Upper lobe of right lung (tissue), 1 donor: ENCODE measurements around the gene C2orf68. TPM values are rescaled to one million over a fixed set of nuclear protein-coding genes. Genes with fewer than 3 reads are reported as not detected.
"Not testable (repeated sequence)": the region's sequence is repeated elsewhere in the genome, so short reads cannot be mapped to it uniquely, and the experiment has no call there.

Experiments
- ATAC-seq: fragments of 200-7000 bp; cut with Tn5 transposase; one replicate; pipeline ENCODE4 v1.9.1; 2020; ENCODE audit warnings: mild to moderate bottlenecking, moderate library complexity
- DNase-seq: peaks from one replicate; pipeline ENCODE4 v3.0.0-alpha.2; 2020
- H3K27ac ChIP-seq: fragments of 200-600 bp; one replicate; pipeline ENCODE4 v1.8.0; 2022
- H3K27me3 ChIP-seq: fragments of 200-600 bp; one replicate; pipeline ENCODE4 v1.8.0; 2022; ENCODE audit warnings: mild to moderate bottlenecking
- H3K36me3 ChIP-seq: fragments of 200-600 bp; one replicate; pipeline ENCODE4 v1.8.0; 2022
- H3K4me1 ChIP-seq: fragments of 200-600 bp; one replicate; pipeline ENCODE4 v1.8.0; 2022
- H3K4me3 ChIP-seq: fragments of 200-600 bp; one replicate; pipeline ENCODE4 v1.8.0; 2022; ENCODE audit warnings: mild to moderate bottlenecking
- H3K9me3 ChIP-seq: fragments of 200-600 bp; one replicate; pipeline ENCODE4 v1.8.0; 2022
- intact Hi-C: fragments of 100-400 bp; cut with DNase I; formaldehyde crosslinking; loops from one replicate; pipeline ENCODE4 v1.11.0; 2022
- total RNA-seq: library from RNA; stranded (reverse); fragmentation: NEBNext Ultra II Directional; extraction: Animal tissue kit (Norgen Biotek cat#: 25700); gene quantifications from one replicate; pipeline ENCODE4 v1.2.1, GENCODE V29; 2021
- TF ChIP-seq, protein P1 (sequence below): fragments of 200-600 bp; IDR thresholded peaks from one replicate; pipeline ENCODE4 v1.8.0; 2022; ENCODE audit warnings: antibody characterized with exemption
- donor health status: DM: no; HTN: yes; CAD: no; lungs with severe emphysema.

C2orf68 gene
- total RNA-seq, 1 donor from 2014 or later = 37.9 TPM

GRCh38 chr2:85564144-85564563 lies 47.7 kb downstream of the C2orf68 start:
- intact Hi-C loops = no loop called here
- H3K27me3 ChIP-seq = no peaks in the 10 kb centered on the region
- no peaks in the 10 kb centered on the region for H3K9me3 ChIP-seq
- ATAC-seq (peak; percentile 31), DNase-seq (no peak)
- TF ChIP-seq, protein P1, sequence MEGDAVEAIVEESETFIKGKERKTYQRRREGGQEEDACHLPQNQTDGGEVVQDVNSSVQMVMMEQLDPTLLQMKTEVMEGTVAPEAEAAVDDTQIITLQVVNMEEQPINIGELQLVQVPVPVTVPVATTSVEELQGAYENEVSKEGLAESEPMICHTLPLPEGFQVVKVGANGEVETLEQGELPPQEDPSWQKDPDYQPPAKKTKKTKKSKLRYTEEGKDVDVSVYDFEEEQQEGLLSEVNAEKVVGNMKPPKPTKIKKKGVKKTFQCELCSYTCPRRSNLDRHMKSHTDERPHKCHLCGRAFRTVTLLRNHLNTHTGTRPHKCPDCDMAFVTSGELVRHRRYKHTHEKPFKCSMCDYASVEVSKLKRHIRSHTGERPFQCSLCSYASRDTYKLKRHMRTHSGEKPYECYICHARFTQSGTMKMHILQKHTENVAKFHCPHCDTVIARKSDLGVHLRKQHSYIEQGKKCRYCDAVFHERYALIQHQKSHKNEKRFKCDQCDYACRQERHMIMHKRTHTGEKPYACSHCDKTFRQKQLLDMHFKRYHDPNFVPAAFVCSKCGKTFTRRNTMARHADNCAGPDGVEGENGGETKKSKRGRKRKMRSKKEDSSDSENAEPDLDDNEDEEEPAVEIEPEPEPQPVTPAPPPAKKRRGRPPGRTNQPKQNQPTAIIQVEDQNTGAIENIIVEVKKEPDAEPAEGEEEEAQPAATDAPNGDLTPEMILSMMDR = no peak
- peaks cover 2% of the 10 kb centered on the region for H3K36me3 ChIP-seq
- H3K4me3 ChIP-seq = no peak overlapping the region
- H3K4me1 ChIP-seq = peaks cover 17% of the 10 kb centered on the region
- H3K27ac ChIP-seq = no peak overlapping the region

GRCh38 chr2:85561280-85562212 lies 50.3 kb downstream of the C2orf68 start, which contains the start of gene GGCX:
TSS of gene GGCX (minus strand) at chr2:85561493. CDS start at chr2:85561428, 65 bp downstream.
- Histone ChIP-seq H3K9me3 (no peaks in the 10 kb centered on the region), H3K36me3 (peaks cover 21% of the 10 kb centered on the region), H3K4me1 (peaks cover 24% of the 10 kb centered on the region), H3K27ac (peak within 1 kb of the TSS; percentile 90), H3K4me3 (peak within 1 kb of the TSS; percentile 72), H3K27me3 (no peaks in the 10 kb centered on the region)
- intact Hi-C loops = no loop called here
- peak; percentile 97 for ATAC-seq
- peak; percentile 99 for DNase-seq
- TF ChIP-seq, protein P1 = peak; percentile 19

GRCh38 chr2:85560812-85561279 lies 51.0 kb downstream of the C2orf68 start:
- intact Hi-C loops = no loop called here

DNA sequence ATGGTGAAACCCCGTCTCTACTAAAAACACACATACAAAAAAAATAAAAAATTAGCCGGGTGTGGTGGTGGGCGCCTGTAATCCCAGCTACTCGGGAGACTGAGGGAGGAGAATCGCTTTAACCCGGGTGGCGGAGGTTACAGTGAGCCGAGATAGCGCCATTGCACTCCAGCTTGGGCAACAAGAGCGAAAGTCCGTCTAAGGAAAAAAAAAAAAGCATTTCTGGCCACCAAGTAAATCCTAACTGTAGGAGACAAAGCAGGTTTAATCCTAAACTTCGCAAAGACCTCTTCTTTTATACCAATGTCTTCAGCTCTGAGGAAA lies 51.5 kb downstream of the C2orf68 start:
- peaks cover 24% of the 10 kb centered on the region for H3K4me1 ChIP-seq
- H3K36me3 ChIP-seq = peaks cover 31% of the 10 kb centered on the region
- intact Hi-C loops, H3K27me3 ChIP-seq, ATAC-seq, H3K9me3 ChIP-seq, DNase-seq: not testable (repeated sequence)
- peak overlapping the region; percentile 90 for H3K27ac ChIP-seq
- H3K4me3 ChIP-seq = peak overlapping the region; percentile 72

More at GRCh38 chr2:85560812-85561279, 51.0 kb downstream of the C2orf68 start:
- H3K36me3 ChIP-seq = peaks cover 26% of the 10 kb centered on the region
- H3K27me3 ChIP-seq = no peaks in the 10 kb centered on the region
- no peaks in the 10 kb centered on the region for H3K9me3 ChIP-seq
- ATAC-seq (no peak), DNase-seq (no peak)
- TF ChIP-seq, protein P1 = no peak
- peaks cover 24% of the 10 kb centered on the region for H3K4me1 ChIP-seq
- peak overlapping the region; percentile 72 for H3K4me3 ChIP-seq
- H3K27ac ChIP-seq = peak overlapping the region; percentile 90

DNA sequence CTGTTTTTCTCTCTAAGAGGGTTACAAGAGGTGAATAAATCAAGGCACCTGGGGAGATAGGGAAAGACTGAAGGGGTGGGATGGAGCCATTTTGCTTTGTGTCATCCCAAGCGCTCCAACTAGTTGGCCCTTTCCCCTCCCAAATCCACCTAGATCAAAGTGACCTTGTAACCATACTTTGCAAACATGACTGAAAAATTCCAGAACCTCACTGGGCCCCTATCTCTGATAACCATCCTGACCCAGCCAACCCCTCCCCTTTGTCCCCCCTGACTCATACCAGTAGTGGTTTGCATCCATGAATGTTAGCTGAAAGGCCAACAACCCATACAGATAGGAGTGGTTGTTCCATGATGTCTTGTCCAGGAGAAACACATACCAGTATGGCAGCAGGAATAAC lies 53.7 kb downstream of the C2orf68 start:
- peaks cover 24% of the 10 kb centered on the region for H3K4me1 ChIP-seq
- TF ChIP-seq, protein P1 = no peak
- intact Hi-C loops = no loop called here
- no peaks in the 10 kb centered on the region for H3K9me3 ChIP-seq
- ATAC-seq (no peak), DNase-seq (no peak)
- H3K27me3 ChIP-seq = no peaks in the 10 kb centered on the region
- peaks cover 53% of the 10 kb centered on the region for H3K36me3 ChIP-seq
- H3K4me3 ChIP-seq = no peak overlapping the region
- no peak overlapping the region for H3K27ac ChIP-seq

- DNase-seq (no peak), ATAC-seq (no peak)
- TF ChIP-seq, protein P1 = no peak
- no peak overlapping the region for H3K4me3 ChIP-seq
- intact Hi-C loops = no loop called here
- peaks cover 63% of the 10 kb centered on the region for H3K36me3 ChIP-seq
- H3K9me3 ChIP-seq = no peaks in the 10 kb centered on the region
- H3K27ac ChIP-seq = no peak overlapping the region
- H3K27me3 ChIP-seq = no peaks in the 10 kb centered on the region
- peaks cover 27% of the 10 kb centered on the region for H3K4me1 ChIP-seq
These were observed 54.7 kb downstream of the C2orf68 start for GRCh38 chr2:85557130-85557529.
